ENCODE results near the gene CCL7. TPM values are rescaled to one million over a fixed set of nuclear protein-coding genes. Genes with fewer than 3 reads are reported as not detected.

The CCL7 gene
- total RNA-seq, 1 donor from 2014 or later = 0.17 TPM

GRCh38 chr17:34257299-34257985, 12.6 kb upstream of the CCL7 start:
- H3K4me3 ChIP-seq (ENCODE audit: low read depth, low read length) = no peak overlapping the region
- DNase-seq (ENCODE audit: low read depth) = no peak

GRCh38 chr17:34257986-34258326, 12.1 kb upstream of the CCL7 start:
- no peak for TF ChIP-seq CTCF (conservative IDR thresholded peaks at IDR 0.05; ENCODE audit: low read depth, low read length)

More at GRCh38 chr17:34257299-34257985, 12.6 kb upstream of the CCL7 start:
- no peak for TF ChIP-seq CTCF (conservative IDR thresholded peaks at IDR 0.05; ENCODE audit: low read depth, low read length)

GRCh38 chr17:34259146-34259545, 10.9 kb upstream of the CCL7 start:
- no peak for DNase-seq (ENCODE audit: low read depth)

More at GRCh38 chr17:34257986-34258326, 12.1 kb upstream of the CCL7 start:
- H3K4me3 ChIP-seq (ENCODE audit: low read depth, low read length) = no peak overlapping the region
- DNase-seq (ENCODE audit: low read depth) = no peak

GRCh38 chr17:34260861-34261260, 9.2 kb upstream of the CCL7 start:
- TF ChIP-seq CTCF (conservative IDR thresholded peaks at IDR 0.05; ENCODE audit: low read depth, low read length) = no peak
- DNase-seq (ENCODE audit: low read depth) = no peak

More at GRCh38 chr17:34259146-34259545, 10.9 kb upstream of the CCL7 start:
- H3K4me3 ChIP-seq (ENCODE audit: low read depth, low read length) = no peak overlapping the region
- TF ChIP-seq CTCF (conservative IDR thresholded peaks at IDR 0.05; ENCODE audit: low read depth, low read length) = no peak

GRCh38 chr17:34261568-34262337, 8.3 kb upstream of the CCL7 start:
- H3K4me3 ChIP-seq (ENCODE audit: low read depth, low read length) = no peak overlapping the region
- no peak for TF ChIP-seq CTCF (conservative IDR thresholded peaks at IDR 0.05; ENCODE audit: low read depth, low read length)
- DNase-seq (ENCODE audit: low read depth) = no peak

More at GRCh38 chr17:34260861-34261260, 9.2 kb upstream of the CCL7 start:
- no peak overlapping the region for H3K4me3 ChIP-seq (ENCODE audit: low read depth, low read length)

GRCh38 chr17:34265711-34266110, 4.3 kb upstream of the CCL7 start:
- no peak for DNase-seq (ENCODE audit: low read depth)
- TF ChIP-seq CTCF (conservative IDR thresholded peaks at IDR 0.05; ENCODE audit: low read depth, low read length) = no peak
- no peak overlapping the region for H3K4me3 ChIP-seq (ENCODE audit: low read depth, low read length)
